Measurements from ENCODE around the gene KRT3. TPM values are rescaled to one million over a fixed set of nuclear protein-coding genes. Genes with fewer than 3 reads are reported as not detected.
A peak's percentile ranks its signal among the peaks of the same experiment; 100 is the strongest.

Gene KRT3
- total and polyA plus RNA-seq, 10 donors, result not detected

DNA sequence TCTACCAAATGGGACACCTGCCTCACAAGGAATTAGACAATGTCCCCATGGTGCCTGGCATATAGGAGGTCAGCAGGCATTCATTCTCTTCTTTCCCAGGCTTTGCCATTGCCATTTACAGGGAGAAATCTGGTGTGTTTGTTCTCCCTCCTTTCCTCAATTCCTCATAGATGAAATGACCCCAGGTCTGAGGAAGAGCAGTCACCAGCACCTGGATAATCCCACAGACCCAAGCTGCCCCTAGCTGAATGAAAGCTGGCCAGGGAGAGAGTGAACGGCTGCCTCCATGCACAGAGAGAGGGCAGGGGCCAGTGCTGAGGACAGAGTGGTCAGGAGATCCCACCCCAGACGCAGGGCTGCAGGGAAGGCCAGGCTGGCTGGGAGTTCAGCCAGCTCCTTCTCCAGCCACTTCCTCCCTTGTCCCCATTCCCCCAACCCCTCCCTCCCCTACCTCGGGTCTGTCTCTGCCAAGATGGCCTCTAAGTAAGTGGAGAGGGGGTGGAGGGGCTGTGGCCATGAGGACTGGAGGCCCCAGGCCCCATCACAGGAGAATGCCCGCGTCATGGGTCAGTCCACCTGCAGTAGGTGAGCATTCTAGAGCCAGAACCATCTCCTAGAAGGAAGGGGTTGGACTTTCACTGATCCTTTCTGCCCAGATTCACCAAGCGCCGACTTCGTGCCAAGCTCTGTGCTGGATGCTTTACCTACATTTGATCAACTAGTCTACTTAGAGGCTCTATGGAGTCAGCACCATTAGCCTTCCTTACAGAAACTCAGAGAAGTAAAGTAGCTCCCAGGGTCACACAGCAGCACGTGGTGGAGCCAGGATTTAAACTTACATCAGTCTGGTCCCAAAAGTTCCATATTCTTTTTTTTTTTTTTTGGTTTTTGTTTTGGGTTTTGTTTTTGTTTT is 20.0 kb upstream of the KRT3 start:
- H3K27me3 ChIP-seq (replicated peaks in 1 of 7), result peaks cover 0 to 6% (median 0%) of the 10 kb centered on the region in 7 donors
- no peak overlapping the region for H3K4me3 ChIP-seq
- H3K9me3 ChIP-seq, result no peaks in the 10 kb centered on the region
- peak; percentile 43 for DNase-seq
- H3K27ac ChIP-seq, result no peak overlapping the region
- H3K4me1 ChIP-seq, result peaks cover 0 to 5% (median 0%) of the 10 kb centered on the region in 6 donors
- no peaks in the 10 kb centered on the region for H3K36me3 ChIP-seq
- 64 to 88% (median 69%) methylated on average over 6 to 9 of the region's 9 CpGs for WGBS, 5 donors
- TF ChIP-seq POLR2AphosphoS5 (IDR thresholded peaks at IDR 0.05) (no peak), POLR2A (IDR thresholded peaks at IDR 0.05) (no peak)
- TF ChIP-seq, protein P1, sequence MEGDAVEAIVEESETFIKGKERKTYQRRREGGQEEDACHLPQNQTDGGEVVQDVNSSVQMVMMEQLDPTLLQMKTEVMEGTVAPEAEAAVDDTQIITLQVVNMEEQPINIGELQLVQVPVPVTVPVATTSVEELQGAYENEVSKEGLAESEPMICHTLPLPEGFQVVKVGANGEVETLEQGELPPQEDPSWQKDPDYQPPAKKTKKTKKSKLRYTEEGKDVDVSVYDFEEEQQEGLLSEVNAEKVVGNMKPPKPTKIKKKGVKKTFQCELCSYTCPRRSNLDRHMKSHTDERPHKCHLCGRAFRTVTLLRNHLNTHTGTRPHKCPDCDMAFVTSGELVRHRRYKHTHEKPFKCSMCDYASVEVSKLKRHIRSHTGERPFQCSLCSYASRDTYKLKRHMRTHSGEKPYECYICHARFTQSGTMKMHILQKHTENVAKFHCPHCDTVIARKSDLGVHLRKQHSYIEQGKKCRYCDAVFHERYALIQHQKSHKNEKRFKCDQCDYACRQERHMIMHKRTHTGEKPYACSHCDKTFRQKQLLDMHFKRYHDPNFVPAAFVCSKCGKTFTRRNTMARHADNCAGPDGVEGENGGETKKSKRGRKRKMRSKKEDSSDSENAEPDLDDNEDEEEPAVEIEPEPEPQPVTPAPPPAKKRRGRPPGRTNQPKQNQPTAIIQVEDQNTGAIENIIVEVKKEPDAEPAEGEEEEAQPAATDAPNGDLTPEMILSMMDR (IDR thresholded peaks at IDR 0.05 in 8 of 11, conservative IDR thresholded peaks at IDR 0.05 in 3 of 11), result no peak
- intact Hi-C loops (cut with DNase I; ENCODE audit: low total_unique reads), result no loop called here

DNA sequence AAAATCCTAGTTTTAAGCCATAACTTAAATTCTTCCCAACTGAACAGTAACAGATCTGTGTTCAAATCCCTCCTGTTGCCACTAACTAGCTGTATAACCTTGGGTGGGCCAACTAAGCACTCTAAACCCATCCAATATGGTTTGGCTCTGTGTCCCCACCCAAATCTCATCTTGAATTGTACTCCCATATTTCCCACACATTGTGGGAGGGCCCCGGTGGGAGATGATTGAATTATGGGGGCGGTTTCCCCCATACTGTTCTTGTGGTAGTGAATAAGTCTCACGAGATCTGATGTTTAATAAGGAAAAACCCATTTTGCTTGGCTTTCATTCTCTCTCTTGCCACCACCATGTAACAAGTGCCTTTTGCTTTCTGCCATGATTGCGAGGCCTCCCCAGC is 19.2 kb upstream of the KRT3 start:
- H3K4me1 ChIP-seq, result peaks cover 0 to 5% (median 0%) of the 10 kb centered on the region in 6 donors
- no peak overlapping the region for H3K27ac ChIP-seq
- DNase-seq, result peak; percentile 1
- H3K27me3 ChIP-seq (replicated peaks in 1 of 7), result peaks cover 0 to 6% (median 0%) of the 10 kb centered on the region in 7 donors
- no peak overlapping the region for H3K4me3 ChIP-seq
- intact Hi-C loops (cut with DNase I; ENCODE audit: low total_unique reads), result no loop called here
- no peaks in the 10 kb centered on the region for H3K36me3 ChIP-seq
- no peak for TF ChIP-seq POLR2AphosphoS5 (IDR thresholded peaks at IDR 0.05)
- TF ChIP-seq, protein P1 (IDR thresholded peaks at IDR 0.05 in 8 of 11, conservative IDR thresholded peaks at IDR 0.05 in 3 of 11), result no peak
- no peak for TF ChIP-seq POLR2A (IDR thresholded peaks at IDR 0.05)
- H3K9me3 ChIP-seq, result no peaks in the 10 kb centered on the region
- WGBS, 5 donors, result 76 to 93% (median 86%) methylated on average over 4 of the region's 4 CpGs

DNA sequence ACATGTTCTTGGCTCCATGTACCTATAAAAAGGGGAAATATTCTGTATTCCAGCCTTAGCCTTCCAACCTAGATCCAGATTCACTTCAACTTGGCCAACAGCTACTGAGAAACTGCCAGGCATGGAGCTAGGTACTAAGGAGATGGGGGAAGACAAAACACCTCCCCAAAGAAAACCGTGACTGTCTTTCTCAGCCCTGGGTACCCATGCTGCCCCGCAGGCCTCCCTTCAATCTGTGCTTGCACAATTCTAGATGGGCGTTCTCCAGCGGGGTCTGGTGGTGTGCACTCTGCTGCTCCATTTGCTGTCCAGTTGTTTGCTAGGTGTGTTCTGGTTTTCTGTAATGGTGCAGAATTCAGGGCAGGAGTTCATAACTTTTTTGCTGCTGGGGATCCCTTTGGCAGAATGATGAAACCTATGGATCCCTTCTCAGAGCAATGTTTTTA is 18.8 kb upstream of the KRT3 start:
- peak; percentile 48 for DNase-seq
- no peaks in the 10 kb centered on the region for H3K36me3 ChIP-seq
- no peak overlapping the region for H3K27ac ChIP-seq
- 71 to 82% (median 78%) methylated on average over 4 of the region's 4 CpGs for WGBS, 5 donors
- no peaks in the 10 kb centered on the region for H3K9me3 ChIP-seq
- intact Hi-C loops (cut with DNase I; ENCODE audit: low total_unique reads), result no loop called here
- H3K4me1 ChIP-seq, result peaks cover 0 to 5% (median 0%) of the 10 kb centered on the region in 6 donors
- peaks cover 0 to 6% (median 0%) of the 10 kb centered on the region in 7 donors for H3K27me3 ChIP-seq (replicated peaks in 1 of 7)
- TF ChIP-seq, protein P1 (IDR thresholded peaks at IDR 0.05 in 8 of 11, conservative IDR thresholded peaks at IDR 0.05 in 3 of 11), result no peak
- no peak overlapping the region for H3K4me3 ChIP-seq

Measured in spleen (tissue), 11 donors.